ENCODE results near the gene CCDC187. TPM values are rescaled to one million over a fixed set of nuclear protein-coding genes. Genes with fewer than 3 reads are reported as not detected.

The CCDC187 gene
- total and polyA plus RNA-seq, 10 donors, result 0.03 to 0.20 (median 0.11) TPM; not detected in 2

DNA sequence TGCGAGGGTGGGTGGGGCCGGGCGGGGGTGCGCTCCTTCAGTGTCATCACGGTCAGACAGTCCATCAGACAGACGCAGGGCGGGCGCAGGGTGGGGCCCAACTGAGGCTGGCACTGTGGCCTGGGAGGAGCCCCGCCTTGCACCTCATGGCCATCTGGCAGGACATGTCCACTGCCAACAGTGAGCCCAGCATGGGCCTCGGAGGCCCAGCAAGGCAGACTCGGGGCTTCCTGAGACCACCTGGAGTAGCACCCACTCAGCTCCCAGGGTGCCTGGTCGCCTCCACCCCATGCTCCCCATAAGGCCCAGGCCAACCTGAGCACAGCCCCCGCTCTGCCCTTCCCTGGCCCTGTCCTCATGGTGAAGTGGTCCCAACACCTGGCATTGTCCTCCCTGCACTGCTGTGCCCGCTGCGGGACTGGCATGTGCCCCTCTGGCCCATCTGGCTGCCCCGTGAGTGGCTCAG lies 14.9 kb upstream of the CCDC187 start:
- no peak overlapping the region for H3K4me3 ChIP-seq
- H3K27me3 ChIP-seq (replicated peaks in 1 of 7), result no peaks in the 10 kb centered on the region
- intact Hi-C loops (cut with DNase I; ENCODE audit: low total_unique reads), result no loop called here
- H3K9me3 ChIP-seq, result peaks cover 0 to 24% (median 13%) of the 10 kb centered on the region in 8 donors
- no peak for DNase-seq
- 62 to 80% (median 69%) methylated on average over 4 to 16 of the region's 16 CpGs for WGBS, 5 donors
- H3K4me1 ChIP-seq, result peaks cover 0 to 23% (median 0%) of the 10 kb centered on the region in 6 donors
- TF ChIP-seq POLR2A (IDR thresholded peaks at IDR 0.05), result no peak
- no peaks in the 10 kb centered on the region for H3K36me3 ChIP-seq
- no peak overlapping the region for H3K27ac ChIP-seq

DNA sequence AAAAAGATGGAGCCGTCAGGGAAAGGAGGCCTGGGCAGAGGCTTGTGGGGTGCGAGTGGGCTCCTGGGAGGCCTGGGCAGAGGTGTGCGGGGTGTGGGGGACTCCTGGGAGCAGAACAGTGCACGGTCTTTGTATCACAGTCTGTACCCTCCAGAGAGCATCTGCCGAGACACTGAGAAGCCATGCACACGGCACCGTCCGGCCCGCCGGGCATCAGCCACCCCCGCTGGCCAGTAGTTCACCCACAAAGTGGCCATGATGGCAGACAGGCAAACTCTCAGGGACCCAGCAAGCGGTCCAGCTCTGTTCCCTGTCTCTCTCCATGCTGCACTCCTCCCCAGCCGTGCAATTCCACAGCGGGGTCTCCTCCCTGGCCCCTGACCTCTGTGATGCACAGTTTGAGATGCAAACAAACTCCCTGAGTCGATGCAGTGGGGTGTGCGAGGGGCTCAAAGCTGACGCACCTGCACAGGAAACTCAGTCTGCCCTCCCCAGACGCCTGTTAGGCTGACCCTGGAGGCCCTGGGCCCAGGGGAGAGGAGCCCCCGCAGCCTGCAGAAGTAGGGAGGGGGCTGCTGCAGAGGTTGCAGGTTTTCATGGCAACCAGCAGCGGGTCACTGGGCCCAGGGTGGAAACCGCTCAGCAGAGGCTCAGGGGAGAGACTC lies 14.3 kb upstream of the CCDC187 start:
- TF ChIP-seq POLR2AphosphoS5 (IDR thresholded peaks at IDR 0.05), result no peak
- TF ChIP-seq, protein P1, sequence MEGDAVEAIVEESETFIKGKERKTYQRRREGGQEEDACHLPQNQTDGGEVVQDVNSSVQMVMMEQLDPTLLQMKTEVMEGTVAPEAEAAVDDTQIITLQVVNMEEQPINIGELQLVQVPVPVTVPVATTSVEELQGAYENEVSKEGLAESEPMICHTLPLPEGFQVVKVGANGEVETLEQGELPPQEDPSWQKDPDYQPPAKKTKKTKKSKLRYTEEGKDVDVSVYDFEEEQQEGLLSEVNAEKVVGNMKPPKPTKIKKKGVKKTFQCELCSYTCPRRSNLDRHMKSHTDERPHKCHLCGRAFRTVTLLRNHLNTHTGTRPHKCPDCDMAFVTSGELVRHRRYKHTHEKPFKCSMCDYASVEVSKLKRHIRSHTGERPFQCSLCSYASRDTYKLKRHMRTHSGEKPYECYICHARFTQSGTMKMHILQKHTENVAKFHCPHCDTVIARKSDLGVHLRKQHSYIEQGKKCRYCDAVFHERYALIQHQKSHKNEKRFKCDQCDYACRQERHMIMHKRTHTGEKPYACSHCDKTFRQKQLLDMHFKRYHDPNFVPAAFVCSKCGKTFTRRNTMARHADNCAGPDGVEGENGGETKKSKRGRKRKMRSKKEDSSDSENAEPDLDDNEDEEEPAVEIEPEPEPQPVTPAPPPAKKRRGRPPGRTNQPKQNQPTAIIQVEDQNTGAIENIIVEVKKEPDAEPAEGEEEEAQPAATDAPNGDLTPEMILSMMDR (IDR thresholded peaks at IDR 0.05 in 8 of 11, conservative IDR thresholded peaks at IDR 0.05 in 3 of 11), result no peak
- no peak for TF ChIP-seq POLR2A (IDR thresholded peaks at IDR 0.05)
- Histone ChIP-seq H3K27me3 (replicated peaks in 1 of 7) (no peaks in the 10 kb centered on the region), H3K4me3 (no peak overlapping the region), H3K27ac (no peak overlapping the region), H3K36me3 (no peaks in the 10 kb centered on the region), H3K4me1 (peaks cover 0 to 23% (median 0%) of the 10 kb centered on the region in 6 donors), H3K9me3 (peaks cover 0 to 24% (median 13%) of the 10 kb centered on the region in 8 donors)
- 50 to 67% (median 67%) methylated on average over 18 to 21 of the region's 21 CpGs for WGBS, 5 donors
- no peak for DNase-seq
- intact Hi-C loops (cut with DNase I; ENCODE audit: low total_unique reads), result no loop called here

GRCh38 chr9:136317695-136318094 lies 13.8 kb upstream of the CCDC187 start:
- no peak for DNase-seq
- no peak overlapping the region for H3K4me3 ChIP-seq
- no peak overlapping the region for H3K27ac ChIP-seq

DNA sequence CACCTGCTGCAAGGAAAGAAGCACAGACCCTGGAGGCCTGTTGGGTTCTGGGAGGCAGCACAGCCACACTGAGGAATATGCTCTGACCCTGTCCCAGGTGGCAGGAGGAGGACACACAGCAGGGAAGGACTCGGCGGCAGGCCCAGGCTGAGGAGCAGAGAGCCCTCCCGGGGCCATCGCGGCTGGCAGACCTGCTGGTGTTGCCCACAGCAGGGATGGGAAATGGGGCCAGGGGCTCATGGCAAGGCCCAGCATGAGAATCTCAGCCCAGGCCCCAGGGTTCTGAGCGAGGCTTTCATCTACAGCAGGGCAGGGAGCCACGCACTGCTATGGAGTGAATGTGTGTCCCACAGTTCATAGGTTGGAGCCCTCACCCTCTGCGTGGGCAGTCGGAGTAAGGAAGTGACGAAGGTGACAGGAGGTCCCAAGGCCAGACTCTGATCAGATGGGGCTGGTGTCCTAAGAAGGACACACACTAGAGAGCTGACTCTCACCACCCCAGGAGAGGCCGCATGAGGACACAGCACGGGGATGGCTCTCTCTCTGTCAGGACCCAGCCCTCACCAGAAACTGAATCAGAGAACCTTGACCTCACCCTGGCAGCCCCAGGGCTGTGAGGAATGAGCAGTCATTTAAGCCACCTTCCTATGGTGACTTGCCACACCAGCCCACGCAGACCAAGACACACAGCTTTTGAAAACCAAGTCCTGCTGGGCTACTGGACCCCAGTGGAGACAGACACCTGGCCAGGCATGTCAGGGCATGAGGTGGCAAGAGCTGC lies 13.2 kb upstream of the CCDC187 start:
- Histone ChIP-seq H3K27me3 (replicated peaks in 1 of 7) (peaks cover 0 to 6% (median 0%) of the 10 kb centered on the region in 7 donors), H3K4me1 (peaks cover 0 to 26% (median 0%) of the 10 kb centered on the region in 6 donors), H3K36me3 (no peaks in the 10 kb centered on the region), H3K9me3 (peaks cover 0 to 24% (median 13%) of the 10 kb centered on the region in 8 donors), H3K4me3 (no peak overlapping the region), H3K27ac (peak overlapping the region in 3 of 8 donors; percentile 6 to 65 (median 16))
- no peak for DNase-seq
- intact Hi-C loops (cut with DNase I; ENCODE audit: low total_unique reads), result no loop called here
- 57 to 83% (median 76%) methylated on average over 9 to 13 of the region's 13 CpGs for WGBS, 5 donors
- TF ChIP-seq, protein P1 (IDR thresholded peaks at IDR 0.05 in 8 of 11, conservative IDR thresholded peaks at IDR 0.05 in 3 of 11), result no peak
- TF ChIP-seq POLR2A (IDR thresholded peaks at IDR 0.05) (no peak), POLR2AphosphoS5 (IDR thresholded peaks at IDR 0.05) (no peak)

More at GRCh38 chr9:136317695-136318094, 13.8 kb upstream of the CCDC187 start:
- TF ChIP-seq POLR2A (IDR thresholded peaks at IDR 0.05) (no peak), POLR2AphosphoS5 (IDR thresholded peaks at IDR 0.05) (no peak)
- TF ChIP-seq, protein P1 (IDR thresholded peaks at IDR 0.05 in 8 of 11, conservative IDR thresholded peaks at IDR 0.05 in 3 of 11), result no peak
- Histone ChIP-seq H3K9me3 (peaks cover 0 to 24% (median 13%) of the 10 kb centered on the region in 8 donors), H3K27me3 (replicated peaks in 1 of 7) (no peaks in the 10 kb centered on the region), H3K36me3 (no peaks in the 10 kb centered on the region), H3K4me1 (peaks cover 0 to 23% (median 0%) of the 10 kb centered on the region in 6 donors)
- intact Hi-C loops (cut with DNase I; ENCODE audit: low total_unique reads), result no loop called here
- WGBS, 5 donors, result 66 to 86% (median 75%) methylated on average over 15 to 16 of the region's 16 CpGs

Data from spleen (tissue), 11 donors.